HepG2 (cell line): ENCODE results near the gene SEMA3F. TPM values are rescaled to one million over a fixed set of nuclear protein-coding genes. Genes with fewer than 3 reads are reported as not detected.

Source experiments
- NR1H2 ChIP-seq: sonication (generic); formaldehyde crosslinking; IDR thresholded peaks from 2 replicates; pipeline ENCODE4 v1.8.1; 2022; ENCODE audit warnings: low read depth, missing genetic modification reagents, borderline replicate concordance
- YEATS2 ChIP-seq: sonication (generic); formaldehyde crosslinking; IDR thresholded peaks from 2 replicates; pipeline ENCODE4 v1.4.0; 2020; ENCODE audit warnings: missing genetic modification reagents, borderline replicate concordance
- YY1 ChIP-seq: IDR thresholded peaks from 2 replicates; pipeline ENCODE4 v1.6.1; 2011; ENCODE audit warnings: low read length, low read depth, moderate library complexity, mild to moderate bottlenecking; ENCODE audit not compliant: insufficient read depth, insufficient replicate concordance
- ZFX ChIP-seq: sonication (generic); formaldehyde crosslinking; IDR thresholded peaks from 2 replicates; pipeline ENCODE4 v1.4.0; 2020; ENCODE audit warnings: mild to moderate bottlenecking, low read depth, missing genetic modification reagents, moderate library complexity
- polyA plus RNA-seq, 8 experiments: library from polyadenylated mRNA; depleted of rRNA in 3 of 8; stranded (reverse) in 7 of 8; unstranded in 1 of 8; fragments of >200 nt; fragmentation: Illumina TruSeq in 4 of 8; extraction: Trizol in 4 of 8; gene quantifications; 2 replicates each; pipeline versions ENCODE4 v1.2.1 to v1.2.3, GENCODE V29; 2011 to 2016; ENCODE audit warnings: low read depth in 4 of 8, missing spikeins in 1 of 8, mixed read lengths in 1 of 8; ENCODE audit not compliant: insufficient read depth in 1 of 8
- total RNA-seq, 5 experiments: library from RNA; depleted of rRNA; stranded (reverse); fragments of >200 nt; fragmentation: Illumina TruSeq; extraction: Trizol; gene quantifications; 2 replicates each; pipeline ENCODE4 v1.2.3, GENCODE V29; 2016; ENCODE audit warnings: low read depth in 1 of 5
- TF ChIP-seq, protein P1 (sequence below): IDR thresholded peaks from 2 replicates; pipeline ENCODE4 v1.6.1; 2016; ENCODE audit warnings: missing compliant biosample characterization, missing genetic modification reagents, borderline replicate concordance
- TF ChIP-seq, protein P2 (sequence below): sonication (generic); formaldehyde crosslinking; IDR thresholded peaks from 2 replicates; pipeline ENCODE4 v1.4.0; 2020; ENCODE audit warnings: missing genetic modification reagents
- TF ChIP-seq, protein P3 (sequence below): sonication (generic); formaldehyde crosslinking; IDR thresholded peaks from 2 replicates; pipeline ENCODE4 v1.4.0; 2020; ENCODE audit warnings: missing genetic modification reagents
- TF ChIP-seq, protein P4 (sequence below): sonication (generic); formaldehyde crosslinking; IDR thresholded peaks from 2 replicates; pipeline ENCODE4 v1.5.0; 2020; ENCODE audit warnings: missing genetic modification reagents
- TF ChIP-seq, protein P5 (sequence below): sonication (generic); formaldehyde crosslinking; IDR thresholded peaks from one replicate; pipeline ENCODE4 v1.5.1; 2020; ENCODE audit warnings: mild to moderate bottlenecking, missing genetic modification reagents; ENCODE audit errors: not compliant biosample characterization

Gene SEMA3F
- total and polyA plus RNA-seq, 2 of the 13 experiments (the other 11 are each of a cell fraction or from before 2014, with no cell fraction given): 7.6 to 17.2 TPM

DNA sequence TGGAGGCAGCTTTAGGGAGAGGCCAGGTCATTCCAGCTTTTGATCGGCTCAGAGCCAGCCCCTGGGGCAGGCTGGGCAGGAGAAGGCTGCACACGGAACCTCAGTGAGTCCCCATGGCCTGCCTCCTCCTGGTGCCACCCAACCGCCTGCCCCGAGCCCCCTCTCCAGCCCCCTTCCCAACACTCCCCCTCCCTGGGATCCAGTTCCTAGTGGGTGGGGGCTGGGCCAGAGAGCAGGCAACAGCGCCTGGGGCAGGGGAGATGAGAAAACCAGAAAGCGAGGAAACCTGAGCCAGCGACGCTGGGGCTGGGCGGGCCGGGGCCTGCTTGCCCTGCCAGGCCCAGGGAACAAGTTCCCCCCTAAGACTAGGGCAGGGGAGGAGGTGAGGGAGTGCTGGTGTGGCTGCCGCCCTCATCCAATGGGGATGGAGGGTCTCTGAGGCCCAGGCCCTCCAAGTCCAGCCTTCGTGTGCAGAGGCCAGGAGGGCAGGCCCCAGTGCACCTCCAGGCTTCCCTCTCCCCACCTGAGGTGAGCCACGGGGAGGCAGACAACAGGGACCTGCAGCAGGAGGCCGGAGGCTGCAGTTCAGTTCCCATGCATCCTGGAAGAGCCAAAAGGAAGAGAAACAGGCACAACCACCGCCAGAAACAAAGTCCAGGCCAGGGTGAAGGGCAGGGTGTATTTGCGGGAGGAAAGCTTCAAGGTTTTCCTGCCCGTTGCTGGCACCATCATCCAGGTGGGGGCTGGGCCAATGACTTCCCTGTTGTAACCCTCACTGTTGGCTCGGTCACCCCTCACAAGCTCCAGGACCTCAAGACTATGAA lies 4.0 kb upstream of the SEMA3F start (continued):
- TF ChIP-seq, protein P1, sequence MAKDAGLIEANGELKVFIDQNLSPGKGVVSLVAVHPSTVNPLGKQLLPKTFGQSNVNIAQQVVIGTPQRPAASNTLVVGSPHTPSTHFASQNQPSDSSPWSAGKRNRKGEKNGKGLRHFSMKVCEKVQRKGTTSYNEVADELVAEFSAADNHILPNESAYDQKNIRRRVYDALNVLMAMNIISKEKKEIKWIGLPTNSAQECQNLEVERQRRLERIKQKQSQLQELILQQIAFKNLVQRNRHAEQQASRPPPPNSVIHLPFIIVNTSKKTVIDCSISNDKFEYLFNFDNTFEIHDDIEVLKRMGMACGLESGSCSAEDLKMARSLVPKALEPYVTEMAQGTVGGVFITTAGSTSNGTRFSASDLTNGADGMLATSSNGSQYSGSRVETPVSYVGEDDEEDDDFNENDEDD (CRISPR knock-in tag): no peak
- TF ChIP-seq ZFX (CRISPR knock-in tag) (peak; percentile 88), YEATS2 (no peak), YY1 (no peak), NR1H2 (CRISPR knock-in tag) (0 out of 2 replicates have a peak, but pooled peaks have one; percentile 3)
- TF ChIP-seq, protein P2, sequence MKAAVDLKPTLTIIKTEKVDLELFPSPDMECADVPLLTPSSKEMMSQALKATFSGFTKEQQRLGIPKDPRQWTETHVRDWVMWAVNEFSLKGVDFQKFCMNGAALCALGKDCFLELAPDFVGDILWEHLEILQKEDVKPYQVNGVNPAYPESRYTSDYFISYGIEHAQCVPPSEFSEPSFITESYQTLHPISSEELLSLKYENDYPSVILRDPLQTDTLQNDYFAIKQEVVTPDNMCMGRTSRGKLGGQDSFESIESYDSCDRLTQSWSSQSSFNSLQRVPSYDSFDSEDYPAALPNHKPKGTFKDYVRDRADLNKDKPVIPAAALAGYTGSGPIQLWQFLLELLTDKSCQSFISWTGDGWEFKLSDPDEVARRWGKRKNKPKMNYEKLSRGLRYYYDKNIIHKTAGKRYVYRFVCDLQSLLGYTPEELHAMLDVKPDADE (CRISPR knock-in tag): no peak
- TF ChIP-seq, protein P3, sequence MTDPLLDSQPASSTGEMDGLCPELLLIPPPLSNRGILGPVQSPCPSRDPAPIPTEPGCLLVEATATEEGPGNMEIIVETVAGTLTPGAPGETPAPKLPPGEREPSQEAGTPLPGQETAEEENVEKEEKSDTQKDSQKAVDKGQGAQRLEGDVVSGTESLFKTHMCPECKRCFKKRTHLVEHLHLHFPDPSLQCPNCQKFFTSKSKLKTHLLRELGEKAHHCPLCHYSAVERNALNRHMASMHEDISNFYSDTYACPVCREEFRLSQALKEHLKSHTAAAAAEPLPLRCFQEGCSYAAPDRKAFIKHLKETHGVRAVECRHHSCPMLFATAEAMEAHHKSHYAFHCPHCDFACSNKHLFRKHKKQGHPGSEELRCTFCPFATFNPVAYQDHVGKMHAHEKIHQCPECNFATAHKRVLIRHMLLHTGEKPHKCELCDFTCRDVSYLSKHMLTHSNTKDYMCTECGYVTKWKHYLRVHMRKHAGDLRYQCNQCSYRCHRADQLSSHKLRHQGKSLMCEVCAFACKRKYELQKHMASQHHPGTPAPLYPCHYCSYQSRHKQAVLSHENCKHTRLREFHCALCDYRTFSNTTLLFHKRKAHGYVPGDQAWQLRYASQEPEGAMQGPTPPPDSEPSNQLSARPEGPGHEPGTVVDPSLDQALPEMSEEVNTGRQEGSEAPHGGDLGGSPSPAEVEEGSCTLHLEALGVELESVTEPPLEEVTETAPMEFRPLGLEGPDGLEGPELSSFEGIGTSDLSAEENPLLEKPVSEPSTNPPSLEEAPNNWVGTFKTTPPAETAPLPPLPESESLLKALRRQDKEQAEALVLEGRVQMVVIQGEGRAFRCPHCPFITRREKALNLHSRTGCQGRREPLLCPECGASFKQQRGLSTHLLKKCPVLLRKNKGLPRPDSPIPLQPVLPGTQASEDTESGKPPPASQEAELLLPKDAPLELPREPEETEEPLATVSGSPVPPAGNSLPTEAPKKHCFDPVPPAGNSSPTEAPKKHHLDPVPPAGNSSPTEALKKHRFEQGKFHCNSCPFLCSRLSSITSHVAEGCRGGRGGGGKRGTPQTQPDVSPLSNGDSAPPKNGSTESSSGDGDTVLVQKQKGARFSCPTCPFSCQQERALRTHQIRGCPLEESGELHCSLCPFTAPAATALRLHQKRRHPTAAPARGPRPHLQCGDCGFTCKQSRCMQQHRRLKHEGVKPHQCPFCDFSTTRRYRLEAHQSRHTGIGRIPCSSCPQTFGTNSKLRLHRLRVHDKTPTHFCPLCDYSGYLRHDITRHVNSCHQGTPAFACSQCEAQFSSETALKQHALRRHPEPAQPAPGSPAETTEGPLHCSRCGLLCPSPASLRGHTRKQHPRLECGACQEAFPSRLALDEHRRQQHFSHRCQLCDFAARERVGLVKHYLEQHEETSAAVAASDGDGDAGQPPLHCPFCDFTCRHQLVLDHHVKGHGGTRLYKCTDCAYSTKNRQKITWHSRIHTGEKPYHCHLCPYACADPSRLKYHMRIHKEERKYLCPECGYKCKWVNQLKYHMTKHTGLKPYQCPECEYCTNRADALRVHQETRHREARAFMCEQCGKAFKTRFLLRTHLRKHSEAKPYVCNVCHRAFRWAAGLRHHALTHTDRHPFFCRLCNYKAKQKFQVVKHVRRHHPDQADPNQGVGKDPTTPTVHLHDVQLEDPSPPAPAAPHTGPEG (CRISPR knock-in tag): no peak
- TF ChIP-seq, protein P4, sequence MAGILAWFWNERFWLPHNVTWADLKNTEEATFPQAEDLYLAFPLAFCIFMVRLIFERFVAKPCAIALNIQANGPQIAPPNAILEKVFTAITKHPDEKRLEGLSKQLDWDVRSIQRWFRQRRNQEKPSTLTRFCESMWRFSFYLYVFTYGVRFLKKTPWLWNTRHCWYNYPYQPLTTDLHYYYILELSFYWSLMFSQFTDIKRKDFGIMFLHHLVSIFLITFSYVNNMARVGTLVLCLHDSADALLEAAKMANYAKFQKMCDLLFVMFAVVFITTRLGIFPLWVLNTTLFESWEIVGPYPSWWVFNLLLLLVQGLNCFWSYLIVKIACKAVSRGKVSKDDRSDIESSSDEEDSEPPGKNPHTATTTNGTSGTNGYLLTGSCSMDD: no peak
- TF ChIP-seq, protein P5, sequence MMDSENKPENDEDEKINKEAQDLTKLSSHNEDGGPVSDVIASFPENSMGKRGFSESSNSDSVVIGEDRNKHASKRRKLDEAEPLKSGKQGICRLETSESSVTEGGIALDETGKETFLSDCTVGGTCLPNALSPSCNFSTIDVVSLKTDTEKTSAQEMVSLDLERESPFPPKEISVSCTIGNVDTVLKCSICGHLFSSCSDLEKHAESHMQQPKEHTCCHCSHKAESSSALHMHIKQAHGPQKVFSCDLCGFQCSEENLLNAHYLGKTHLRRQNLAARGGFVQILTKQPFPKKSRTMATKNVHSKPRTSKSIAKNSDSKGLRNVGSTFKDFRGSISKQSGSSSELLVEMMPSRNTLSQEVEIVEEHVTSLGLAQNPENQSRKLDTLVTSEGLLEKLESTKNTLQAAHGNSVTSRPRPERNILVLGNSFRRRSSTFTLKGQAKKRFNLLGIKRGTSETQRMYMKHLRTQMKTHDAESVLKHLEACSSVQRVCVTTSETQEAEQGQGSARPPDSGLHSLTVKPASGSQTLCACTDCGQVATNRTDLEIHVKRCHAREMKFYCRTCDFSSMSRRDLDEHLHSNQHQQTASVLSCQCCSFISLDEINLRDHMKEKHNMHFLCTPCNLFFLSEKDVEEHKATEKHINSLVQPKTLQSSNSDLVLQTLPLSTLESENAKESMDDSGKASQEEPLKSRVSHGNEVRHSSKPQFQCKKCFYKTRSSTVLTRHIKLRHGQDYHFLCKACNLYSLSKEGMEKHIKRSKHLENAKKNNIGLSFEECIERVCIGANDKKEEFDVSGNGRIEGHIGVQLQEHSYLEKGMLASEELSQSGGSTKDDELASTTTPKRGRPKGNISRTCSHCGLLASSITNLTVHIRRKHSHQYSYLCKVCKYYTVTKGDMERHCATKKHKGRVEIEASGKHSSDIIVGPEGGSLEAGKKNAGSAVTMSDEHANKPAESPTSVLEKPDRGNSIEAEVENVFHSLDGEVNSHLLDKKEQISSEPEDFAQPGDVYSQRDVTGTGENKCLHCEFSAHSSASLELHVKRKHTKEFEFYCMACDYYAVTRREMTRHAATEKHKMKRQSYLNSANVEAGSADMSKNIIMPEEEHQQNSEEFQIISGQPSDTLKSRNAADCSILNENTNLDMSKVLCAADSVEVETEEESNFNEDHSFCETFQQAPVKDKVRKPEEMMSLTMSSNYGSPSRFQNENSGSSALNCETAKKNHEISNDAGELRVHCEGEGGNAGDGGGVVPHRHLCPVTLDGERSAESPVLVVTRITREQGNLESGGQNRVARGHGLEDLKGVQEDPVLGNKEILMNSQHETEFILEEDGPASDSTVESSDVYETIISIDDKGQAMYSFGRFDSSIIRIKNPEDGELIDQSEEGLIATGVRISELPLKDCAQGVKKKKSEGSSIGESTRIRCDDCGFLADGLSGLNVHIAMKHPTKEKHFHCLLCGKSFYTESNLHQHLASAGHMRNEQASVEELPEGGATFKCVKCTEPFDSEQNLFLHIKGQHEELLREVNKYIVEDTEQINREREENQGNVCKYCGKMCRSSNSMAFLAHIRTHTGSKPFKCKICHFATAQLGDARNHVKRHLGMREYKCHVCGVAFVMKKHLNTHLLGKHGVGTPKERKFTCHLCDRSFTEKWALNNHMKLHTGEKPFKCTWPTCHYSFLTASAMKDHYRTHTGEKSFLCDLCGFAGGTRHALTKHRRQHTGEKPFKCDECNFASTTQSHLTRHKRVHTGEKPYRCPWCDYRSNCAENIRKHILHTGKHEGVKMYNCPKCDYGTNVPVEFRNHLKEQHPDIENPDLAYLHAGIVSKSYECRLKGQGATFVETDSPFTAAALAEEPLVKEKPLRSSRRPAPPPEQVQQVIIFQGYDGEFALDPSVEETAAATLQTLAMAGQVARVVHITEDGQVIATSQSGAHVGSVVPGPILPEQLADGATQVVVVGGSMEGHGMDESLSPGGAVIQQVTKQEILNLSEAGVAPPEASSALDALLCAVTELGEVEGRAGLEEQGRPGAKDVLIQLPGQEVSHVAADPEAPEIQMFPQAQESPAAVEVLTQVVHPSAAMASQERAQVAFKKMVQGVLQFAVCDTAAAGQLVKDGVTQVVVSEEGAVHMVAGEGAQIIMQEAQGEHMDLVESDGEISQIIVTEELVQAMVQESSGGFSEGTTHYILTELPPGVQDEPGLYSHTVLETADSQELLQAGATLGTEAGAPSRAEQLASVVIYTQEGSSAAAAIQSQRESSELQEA (CRISPR knock-in tag): no peak
